Fibroblast of the aortic adventitia (primary cell): ENCODE data around the gene TCERG1L. TPM values are rescaled to one million over a fixed set of nuclear protein-coding genes. Genes with fewer than 3 reads are reported as not detected.

Source experiments
- DNase-seq: peaks from one replicate; pipeline ENCODE4 v3.0.0-alpha.2; 2010; ENCODE audit warnings: low read depth
- H3K4me3 ChIP-seq: 2 replicates; pipeline ENCODE4 v1.5.1; 2011; ENCODE audit warnings: low read depth, mild to moderate bottlenecking, control low read depth, low read length, moderate library complexity
- CTCF ChIP-seq: IDR thresholded peaks from 2 replicates; pipeline ENCODE4 v1.5.1; 2011; ENCODE audit warnings: mild to moderate bottlenecking, low read length, control low read depth, inconsistent platforms; ENCODE audit not compliant: insufficient read depth
- total RNA-seq: library from RNA; depleted of rRNA; stranded (reverse); fragments of >200 nt; gene quantifications from 2 replicates; pipeline ENCODE4 v1.2.3, GENCODE V29; 2012; ENCODE audit warnings: low replicate concordance

Gene TCERG1L
- total RNA-seq, 1 donor: not detected

GRCh38 chr10:131184503-131184902, 127.0 kb downstream of the TCERG1L start:
- no peak overlapping the region for H3K4me3 ChIP-seq
- DNase-seq: no peak
- TF ChIP-seq CTCF: no peak

DNA sequence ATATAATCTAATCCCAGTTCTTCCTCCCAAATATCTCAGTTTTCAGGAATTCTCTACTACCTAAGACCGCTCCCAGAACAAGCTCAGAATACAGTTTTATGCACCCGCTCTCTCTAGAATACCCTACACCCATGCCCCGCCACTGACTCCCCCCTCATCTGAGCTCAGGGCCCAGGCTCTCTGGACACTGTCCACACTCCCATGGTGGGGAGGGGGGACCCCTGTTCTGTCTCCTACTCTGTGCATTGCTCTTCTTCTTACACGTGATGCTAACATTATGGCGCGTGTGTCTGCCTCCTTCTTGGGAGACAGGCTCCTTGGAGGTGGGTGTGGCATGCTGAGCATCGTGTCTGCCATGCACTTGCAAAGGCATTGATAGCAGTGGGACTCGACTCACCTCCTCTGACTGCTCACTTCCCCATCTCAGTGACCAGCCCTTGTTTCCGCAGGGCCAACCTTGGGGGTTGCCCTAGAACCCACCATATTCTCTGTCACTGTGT, 127.9 kb downstream of the TCERG1L start:
- H3K4me3 ChIP-seq: no peak overlapping the region
- TF ChIP-seq CTCF: no peak
- DNase-seq: no peak

DNA sequence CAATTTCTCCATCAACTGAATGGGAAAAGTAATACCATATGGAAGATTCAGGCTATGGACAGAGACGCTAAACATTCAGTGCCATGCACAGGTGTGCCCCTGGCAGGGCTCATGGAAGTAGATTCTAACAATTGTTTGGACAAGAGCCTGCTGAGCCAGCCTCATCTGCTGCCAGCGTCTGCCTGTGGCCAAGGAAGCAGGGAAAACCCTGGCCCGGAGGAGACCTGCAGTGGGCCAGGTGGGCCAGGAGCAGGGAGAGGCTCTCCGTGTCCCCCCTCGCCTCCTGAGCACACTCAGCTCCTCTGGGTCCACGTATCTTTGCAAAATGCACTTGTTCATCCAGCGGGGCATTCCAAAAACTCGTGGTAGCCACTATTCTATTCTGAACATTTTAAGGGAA, 130.1 kb downstream of the TCERG1L start:
- no peak overlapping the region for H3K4me3 ChIP-seq
- no peak for TF ChIP-seq CTCF
- DNase-seq: no peak

- TF ChIP-seq CTCF: no peak
- DNase-seq: no peak
- no peak overlapping the region for H3K4me3 ChIP-seq
Measured at GRCh38 chr10:131180740-131181415, 130.6 kb downstream of the TCERG1L start.

DNA sequence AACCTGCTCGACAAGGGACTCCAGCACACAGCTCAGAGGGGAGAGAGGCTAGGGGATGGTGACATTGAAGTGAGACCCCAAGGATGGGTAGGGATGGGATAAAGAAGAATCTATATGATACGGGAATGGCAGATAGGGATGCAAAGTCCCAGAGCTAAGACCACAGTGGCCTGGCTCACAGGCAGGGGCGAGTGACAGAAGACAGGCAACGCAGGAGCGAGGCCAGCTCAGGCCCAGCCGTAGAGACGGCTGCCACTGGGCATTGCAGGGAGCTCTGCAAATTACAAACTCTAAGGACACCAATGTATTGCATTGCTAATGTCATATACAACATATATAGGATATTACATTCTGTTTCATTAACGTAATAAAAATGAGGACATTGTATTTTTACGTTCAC, 131.4 kb downstream of the TCERG1L start:
- H3K4me3 ChIP-seq: no peak overlapping the region
- no peak for DNase-seq
- TF ChIP-seq CTCF: no peak

DNA sequence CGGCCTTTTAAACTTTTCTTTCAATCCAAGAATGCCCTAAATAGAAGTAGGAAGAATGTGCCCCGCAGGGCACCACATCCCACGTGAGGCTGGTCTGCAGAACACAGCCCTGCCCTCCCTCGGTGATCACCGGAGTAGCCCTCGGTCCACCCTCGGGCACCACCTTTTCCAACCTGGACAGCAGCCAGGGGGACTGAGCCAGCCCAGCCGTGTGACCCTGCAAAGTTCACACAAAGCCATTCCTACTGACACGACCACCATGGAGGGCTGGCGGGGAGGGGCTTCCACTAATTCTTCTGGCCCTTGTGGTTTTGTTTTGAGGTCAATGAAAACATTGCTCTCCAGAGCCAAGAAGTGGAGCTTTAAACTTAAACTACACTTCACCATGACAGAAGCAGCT, 132.2 kb downstream of the TCERG1L start:
- no peak for TF ChIP-seq CTCF
- no peak overlapping the region for H3K4me3 ChIP-seq
- DNase-seq: no peak
